HCEC 1CT (cell line): ENCODE measurements around the gene EEF1E1.
A peak's percentile ranks its signal among the peaks of the same experiment; 100 is the strongest.

Experiments used
- DNase-seq: peaks from one replicate; pipeline ENCODE4 v3.0.0-alpha.2; 2017

Gene EEF1E1

GRCh38 chr6:8087870-8088754 is 14.2 kb downstream of the EEF1E1 start:
- no peak for DNase-seq

- DNase-seq = no peak
These were observed 15.5 kb downstream of the EEF1E1 start for GRCh38 chr6:8086755-8087306.

- peak; percentile 91 for DNase-seq
These were observed 17.3 kb downstream of the EEF1E1 start for GRCh38 chr6:8085053-8085511.

- peak; percentile 53 for DNase-seq
These were observed 17.8 kb downstream of the EEF1E1 start for GRCh38 chr6:8084586-8084985.

GRCh38 chr6:8082954-8083858 is 19.1 kb downstream of the EEF1E1 start:
- peak; percentile 97 for DNase-seq

- DNase-seq = no peak
These were observed 19.8 kb downstream of the EEF1E1 start for GRCh38 chr6:8082572-8082953.

GRCh38 chr6:8080362-8081151 is 21.8 kb downstream of the EEF1E1 start:
- peak; percentile 85 for DNase-seq

- no peak for DNase-seq
These were observed 23.2 kb downstream of the EEF1E1 start for GRCh38 chr6:8079126-8079525.

- DNase-seq = no peak
These were observed 24.4 kb downstream of the EEF1E1 start for GRCh38 chr6:8077991-8078390.

- no peak for DNase-seq
These were observed 26.6 kb downstream of the EEF1E1 start for GRCh38 chr6:8075704-8076103.

- DNase-seq = no peak
These were observed 27.2 kb downstream of the EEF1E1 start for GRCh38 chr6:8075185-8075584.

- DNase-seq = no peak
These were observed 28.1 kb downstream of the EEF1E1 start for GRCh38 chr6:8074213-8074612.

GRCh38 chr6:8073758-8074157 is 28.6 kb downstream of the EEF1E1 start:
- no peak for DNase-seq

GRCh38 chr6:8070718-8071117 is 31.6 kb downstream of the EEF1E1 start:
- DNase-seq = no peak

GRCh38 chr6:8069631-8070284 is 32.6 kb downstream of the EEF1E1 start:
- no peak for DNase-seq

- DNase-seq = no peak
These were observed 33.2 kb downstream of the EEF1E1 start for GRCh38 chr6:8069151-8069550.

- DNase-seq = no peak
These were observed 36.2 kb downstream of the EEF1E1 start for GRCh38 chr6:8066108-8066507.

GRCh38 chr6:8065519-8065911 is 36.8 kb downstream of the EEF1E1 start:
- no peak for DNase-seq

GRCh38 chr6:8064638-8065518 is 37.5 kb downstream of the EEF1E1 start:
- DNase-seq = no peak

GRCh38 chr6:8063761-8064637 is 38.3 kb downstream of the EEF1E1 start, which contains the start of gene BLOC1S5:
BLOC1S5 (minus strand) TSS chr6:8064389; CDS start chr6:8064376, 13 bp downstream.
- peak; percentile 98 for DNase-seq
